Kidney epithelial cell (primary cell): Measurements from ENCODE around the gene ANP32A. TPM values are rescaled to one million over a fixed set of nuclear protein-coding genes. Genes with fewer than 3 reads are reported as not detected.

Experiments used
- DNase-seq: peaks from one replicate; pipeline ENCODE4 v3.0.0-alpha.2; 2010; ENCODE audit warnings: low read depth
- H3K27me3 ChIP-seq: 2 replicates; pipeline ENCODE4 v1.6.0; 2011; ENCODE audit warnings: low read length; ENCODE audit not compliant: control insufficient read depth, insufficient read depth
- H3K36me3 ChIP-seq: 2 replicates; pipeline ENCODE4 v1.5.1; 2011; ENCODE audit warnings: low read length; ENCODE audit not compliant: control insufficient read depth, insufficient read depth
- H3K4me3 ChIP-seq: 2 replicates; pipeline ENCODE4 v1.5.1; 2011; ENCODE audit warnings: low read depth, mild to moderate bottlenecking, control low read depth, low read length
- total RNA-seq: library from RNA; depleted of rRNA; stranded (reverse); fragments of >200 nt; gene quantifications from 2 replicates; pipeline ENCODE4 v1.2.3, GENCODE V29; 2015
- TF ChIP-seq, protein P1 (sequence below): IDR thresholded peaks from 2 replicates; pipeline ENCODE4 v1.5.1; 2011; ENCODE audit warnings: mild to moderate bottlenecking, moderate library complexity, low read length, control low read depth, inconsistent platforms; ENCODE audit not compliant: insufficient read depth, poor library complexity, severe bottlenecking

ANP32A gene
- total RNA-seq, 1 donor from 2014 or later = 46.8 TPM

DNA sequence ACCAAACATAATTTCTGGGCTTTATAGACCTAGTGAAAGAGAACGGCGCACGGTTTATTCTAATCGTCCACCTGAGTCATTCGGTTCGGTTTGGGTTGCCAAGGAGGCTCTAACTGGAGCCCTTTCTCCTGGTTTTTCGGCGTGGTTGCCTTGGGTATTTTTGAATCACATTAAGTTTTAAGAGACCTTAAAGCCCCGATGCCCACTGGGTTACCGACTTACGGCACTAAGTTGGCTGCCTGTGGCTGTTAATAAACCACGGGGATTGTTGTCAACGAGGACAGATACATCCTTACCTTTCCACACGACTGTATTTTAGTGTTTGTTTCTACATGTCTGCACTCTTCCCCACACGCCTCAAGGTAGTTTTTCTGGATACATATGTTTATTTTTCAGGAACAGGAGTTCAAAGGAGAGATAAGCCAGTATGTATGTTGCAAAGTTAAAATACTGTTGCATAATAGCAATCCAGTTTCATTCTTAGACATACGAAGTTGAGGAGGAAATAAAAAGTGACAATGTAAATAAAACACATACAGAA lies 1.2 kb upstream of the ANP32A start:
- TF ChIP-seq, protein P1, sequence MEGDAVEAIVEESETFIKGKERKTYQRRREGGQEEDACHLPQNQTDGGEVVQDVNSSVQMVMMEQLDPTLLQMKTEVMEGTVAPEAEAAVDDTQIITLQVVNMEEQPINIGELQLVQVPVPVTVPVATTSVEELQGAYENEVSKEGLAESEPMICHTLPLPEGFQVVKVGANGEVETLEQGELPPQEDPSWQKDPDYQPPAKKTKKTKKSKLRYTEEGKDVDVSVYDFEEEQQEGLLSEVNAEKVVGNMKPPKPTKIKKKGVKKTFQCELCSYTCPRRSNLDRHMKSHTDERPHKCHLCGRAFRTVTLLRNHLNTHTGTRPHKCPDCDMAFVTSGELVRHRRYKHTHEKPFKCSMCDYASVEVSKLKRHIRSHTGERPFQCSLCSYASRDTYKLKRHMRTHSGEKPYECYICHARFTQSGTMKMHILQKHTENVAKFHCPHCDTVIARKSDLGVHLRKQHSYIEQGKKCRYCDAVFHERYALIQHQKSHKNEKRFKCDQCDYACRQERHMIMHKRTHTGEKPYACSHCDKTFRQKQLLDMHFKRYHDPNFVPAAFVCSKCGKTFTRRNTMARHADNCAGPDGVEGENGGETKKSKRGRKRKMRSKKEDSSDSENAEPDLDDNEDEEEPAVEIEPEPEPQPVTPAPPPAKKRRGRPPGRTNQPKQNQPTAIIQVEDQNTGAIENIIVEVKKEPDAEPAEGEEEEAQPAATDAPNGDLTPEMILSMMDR = no peak
- Histone ChIP-seq H3K4me3 (peak overlapping the region; percentile 79), H3K27me3 (no peaks in the 10 kb centered on the region), H3K36me3 (no peaks in the 10 kb centered on the region)
- no peak for DNase-seq

DNA sequence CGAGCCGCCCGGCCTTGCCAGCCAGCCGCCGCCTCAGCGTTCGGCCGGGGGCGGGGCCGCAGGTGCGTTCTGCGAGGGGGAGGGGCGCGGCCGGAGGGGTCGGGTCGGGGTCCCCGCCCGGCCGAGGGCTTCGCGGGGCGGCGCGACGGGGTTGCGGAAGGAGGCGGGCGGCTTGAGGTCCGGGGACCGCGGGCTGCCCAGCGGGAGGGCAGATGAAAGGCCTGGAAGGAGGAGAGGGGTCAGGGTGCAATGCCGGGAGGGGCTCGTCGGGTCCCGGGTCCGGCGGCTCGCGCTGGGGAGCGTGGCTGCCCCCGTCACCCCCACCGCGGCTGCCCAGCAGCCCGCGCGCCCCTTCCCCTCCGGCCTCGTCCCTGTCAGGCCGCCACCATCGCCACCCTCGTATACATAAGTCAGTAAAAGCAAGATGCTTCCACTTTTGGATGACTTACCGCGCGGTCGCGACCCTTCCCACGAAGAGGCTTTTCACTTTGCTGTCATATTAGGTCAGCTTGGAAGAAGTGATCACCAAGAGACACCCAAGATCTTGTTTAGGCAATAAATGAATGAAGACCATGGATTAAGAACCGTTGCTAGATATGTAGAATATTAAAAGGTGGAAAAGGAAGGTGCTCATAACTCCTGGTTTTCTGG lies 620 bp upstream of the ANP32A start:
- no peak for DNase-seq
- TF ChIP-seq, protein P1 = no peak
- Histone ChIP-seq H3K4me3 (peak overlapping the region; percentile 79), H3K36me3 (no peaks in the 10 kb centered on the region), H3K27me3 (no peaks in the 10 kb centered on the region)

DNA sequence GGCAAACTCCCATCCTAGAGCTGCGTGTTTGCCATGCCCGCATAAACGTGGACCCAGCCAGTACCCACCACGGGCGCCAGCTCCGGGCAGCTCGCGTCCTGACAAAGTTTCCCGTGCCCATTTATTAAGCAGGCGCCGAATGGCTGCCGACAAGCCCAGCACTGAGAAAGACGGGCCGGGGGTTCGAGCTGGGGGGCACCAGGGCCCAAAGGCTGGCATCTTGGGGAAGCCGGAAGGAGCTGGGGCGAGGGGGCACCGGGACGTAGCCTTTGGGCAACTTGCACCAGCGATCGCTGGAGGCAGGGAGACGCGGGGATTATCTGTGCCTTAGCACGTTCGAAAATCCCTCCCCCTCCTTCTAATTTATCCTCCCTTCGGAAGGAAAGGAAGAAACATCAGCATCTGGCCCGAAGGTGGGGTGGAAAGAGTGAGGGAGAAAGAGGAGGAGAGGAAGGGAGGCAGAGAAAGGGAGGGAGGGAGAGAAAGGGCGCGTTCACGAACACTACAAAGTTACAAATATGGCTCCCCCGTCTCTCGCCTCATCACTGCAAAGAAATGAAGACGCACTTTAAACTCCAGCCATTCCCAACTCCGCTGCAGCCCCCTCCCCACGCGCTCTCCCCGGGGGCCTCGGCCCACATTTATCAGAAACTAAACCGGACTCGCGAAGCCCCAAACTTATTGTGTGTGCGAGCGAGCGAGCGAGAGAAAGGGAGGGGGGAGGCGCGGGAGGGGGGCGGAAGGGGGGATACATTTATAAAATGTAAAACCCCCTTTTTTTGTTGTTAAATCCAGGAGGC lies 1.0 kb downstream of the ANP32A start:
- Histone ChIP-seq H3K4me3 (peak overlapping the region; percentile 79), H3K27me3 (no peaks in the 10 kb centered on the region), H3K36me3 (no peaks in the 10 kb centered on the region)
- TF ChIP-seq, protein P1 = no peak
- DNase-seq = no peak

DNA sequence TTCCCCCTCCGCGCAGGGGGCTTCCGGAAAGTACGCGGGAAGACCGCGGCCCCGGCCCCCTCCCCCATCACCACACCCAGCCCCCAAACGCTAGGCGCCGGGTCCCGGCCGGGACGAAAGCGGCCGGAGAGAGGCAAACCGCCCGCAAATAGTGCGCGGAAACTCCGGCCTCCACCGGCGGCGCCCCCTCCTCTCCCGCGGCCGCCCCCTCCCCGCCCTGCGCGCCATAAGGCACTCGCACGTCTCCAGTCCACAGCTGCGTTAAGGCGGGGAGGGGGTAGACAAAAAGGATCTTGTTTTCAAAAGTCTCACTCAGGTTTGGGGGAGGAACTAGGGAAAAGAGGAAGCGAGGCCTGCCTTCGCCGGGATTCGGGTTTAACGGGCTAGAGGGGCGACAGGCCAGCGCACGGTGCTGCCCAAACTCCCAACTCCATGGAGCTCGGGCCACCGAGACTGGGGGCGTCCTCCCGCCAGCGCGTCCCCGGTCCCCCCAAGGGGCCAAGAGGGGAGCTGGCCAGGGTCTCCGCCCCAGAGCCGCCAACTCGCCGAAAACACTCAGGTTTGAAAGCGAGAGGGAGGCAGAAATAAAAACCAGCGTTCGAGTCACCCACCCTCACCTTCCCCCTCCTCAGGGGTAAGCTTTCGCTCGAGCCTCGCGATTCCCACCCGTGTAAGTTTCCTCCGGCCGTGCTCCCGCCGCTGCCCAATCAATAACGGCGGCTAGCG lies 1.8 kb downstream of the ANP32A start:
- H3K4me3 ChIP-seq = peak overlapping the region; percentile 79
- no peaks in the 10 kb centered on the region for H3K36me3 ChIP-seq
- no peaks in the 10 kb centered on the region for H3K27me3 ChIP-seq
- DNase-seq = no peak
- TF ChIP-seq, protein P1 = no peak

DNA sequence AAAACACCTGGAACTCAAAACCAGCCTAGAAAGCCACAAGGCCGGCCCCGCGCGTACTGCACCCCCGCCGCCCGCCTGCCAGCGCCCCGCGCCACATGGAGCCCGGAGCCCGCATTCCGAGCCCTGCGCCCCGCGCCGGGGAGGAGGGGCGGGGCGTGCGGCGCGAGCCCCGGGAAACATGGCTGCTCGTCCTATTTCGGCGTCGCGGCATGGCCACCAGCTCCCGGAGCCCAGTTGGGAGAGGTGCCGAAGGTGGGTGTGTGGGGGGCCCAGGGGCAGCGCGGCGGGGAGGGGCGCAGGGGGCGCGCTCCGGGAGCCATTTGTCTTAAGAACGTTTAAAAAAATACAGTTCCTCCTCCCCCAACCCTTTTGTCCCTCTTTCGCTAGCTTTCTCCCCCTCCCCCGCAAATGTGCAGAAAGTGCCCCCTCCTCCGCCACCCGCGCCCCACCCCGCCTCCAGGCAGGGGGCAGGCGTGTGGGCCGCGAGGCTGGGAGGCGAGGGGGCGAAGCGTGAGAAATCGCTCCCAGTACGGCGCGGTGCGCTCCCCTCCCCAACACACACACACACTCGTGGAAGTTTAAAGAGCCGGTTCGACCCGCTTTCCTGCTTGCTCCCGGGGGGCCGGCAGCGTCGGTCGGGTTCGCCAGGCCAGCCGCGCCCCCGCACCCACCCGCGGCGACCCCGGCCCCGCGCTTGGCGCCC lies 2.5 kb downstream of the ANP32A start:
- TF ChIP-seq, protein P1 = no peak
- H3K4me3 ChIP-seq = peak overlapping the region; percentile 79
- no peaks in the 10 kb centered on the region for H3K36me3 ChIP-seq
- no peak for DNase-seq
- no peaks in the 10 kb centered on the region for H3K27me3 ChIP-seq
